IMR-90 (cell line): ENCODE measurements around the gene SRGAP3. TPM values are rescaled to one million over a fixed set of nuclear protein-coding genes. Genes with fewer than 3 reads are reported as not detected.

Source experiments
- ATAC-seq: fragments of 200-7000 bp; cut with Tn5 transposase; 2 replicates; pipeline ENCODE4 v1.9.1; 2020; ENCODE audit warnings: low read depth, mild to moderate bottlenecking, moderate library complexity
- BruUV-seq: library from RNA; stranded (reverse); fragments of 400-500 nt; replicated peaks from 2 replicates; lab custom pipeline; 2021; lab: Mats Ljungman, UMichigan
- CTCF ChIA-PET: fragments of 300-600 bp; formaldehyde crosslinking; extraction: SDS; loops from one replicate; lab custom pipeline; 2021; ENCODE audit warnings: antibody characterized with exemption; lab: Yijun Ruan, JAX
- POLR2A ChIA-PET: fragments of 300-600 bp; sonication (Branson Sonifier 250); formaldehyde crosslinking; loops from one replicate; lab custom pipeline; 2022; ENCODE audit warnings: antibody characterized with exemption; ENCODE audit not compliant: unreplicated experiment; lab: Charles Lee
- DNase-seq: peaks from one replicate; pipeline ENCODE4 v3.0.0; 2013
- H2AFZ ChIP-seq: replicated peaks from 2 replicates; pipeline ENCODE3; 2013; ENCODE audit warnings: low read length, mild to moderate bottlenecking; ENCODE audit not compliant: poor library complexity
- H2AK5ac ChIP-seq: 2 replicates; pipeline ENCODE4 v1.6.1; 2013; ENCODE audit warnings: low read depth, low read length, inconsistent platforms
- H2AK9ac ChIP-seq: replicated peaks from 2 replicates; pipeline ENCODE3; 2013; ENCODE audit warnings: mild to moderate bottlenecking, low read depth, low read length, moderate library complexity; ENCODE audit not compliant: poor library complexity
- H2BK120ac ChIP-seq: 2 replicates; pipeline ENCODE4 v1.6.1; 2013; ENCODE audit warnings: low read depth, low read length, inconsistent platforms
- H2BK15ac ChIP-seq: 3 replicates; pipeline ENCODE4 v1.6.1; 2013; ENCODE audit warnings: low read depth, low read length, inconsistent platforms
- H2BK20ac ChIP-seq: 2 replicates; pipeline ENCODE4 v1.6.1; 2013; ENCODE audit warnings: low read depth, mild to moderate bottlenecking, inconsistent platforms, low read length, moderate library complexity
- H2BK5ac ChIP-seq: 2 replicates; pipeline ENCODE4 v1.6.1; 2013; ENCODE audit warnings: mild to moderate bottlenecking, low read depth, low read length, inconsistent platforms; ENCODE audit not compliant: poor library complexity, severe bottlenecking
- H3K14ac ChIP-seq: replicated peaks from 2 replicates; pipeline ENCODE4 v1.6.1; 2013; ENCODE audit warnings: low read depth, low read length, inconsistent platforms
- H3K18ac ChIP-seq: 2 replicates; pipeline ENCODE4 v1.6.1; 2013; ENCODE audit warnings: low read depth, low read length, control low read depth
- H3K23ac ChIP-seq: 2 replicates; pipeline ENCODE4 v1.6.1; 2013; ENCODE audit warnings: low read depth, low read length, inconsistent platforms
- H3K27ac ChIP-seq: 2 replicates; pipeline ENCODE4 v1.5.1; 2013; ENCODE audit warnings: mild to moderate bottlenecking, control low read depth, low read length; ENCODE audit not compliant: insufficient read depth
- H3K27me3 ChIP-seq: 2 replicates; pipeline ENCODE4 v1.6.1; 2013; ENCODE audit warnings: low read length; ENCODE audit not compliant: control insufficient read depth, insufficient read depth
- H3K36me3 ChIP-seq: 2 replicates; pipeline ENCODE4 v1.6.1; 2013; ENCODE audit warnings: low read length, mixed read lengths; ENCODE audit not compliant: control insufficient read depth, insufficient read depth
- H3K4ac ChIP-seq: 2 replicates; pipeline ENCODE4 v1.6.1; 2013; ENCODE audit warnings: low read depth, low read length, inconsistent platforms
- H3K4me1 ChIP-seq: 2 replicates; pipeline ENCODE4 v1.6.1; 2013; ENCODE audit warnings: low read length, mixed read lengths; ENCODE audit not compliant: control insufficient read depth, insufficient read depth
- H3K4me2 ChIP-seq: 2 replicates; pipeline ENCODE4 v1.6.1; 2013; ENCODE audit warnings: low read depth, mild to moderate bottlenecking, control low read depth, low read length, moderate library complexity
- H3K4me3 ChIP-seq: 2 replicates; pipeline ENCODE4 v1.5.1; 2013; ENCODE audit warnings: low read depth, mild to moderate bottlenecking, control low read depth, low read length, moderate library complexity; ENCODE audit not compliant: insufficient read depth
- H3K56ac ChIP-seq: 2 replicates; pipeline ENCODE4 v1.6.1; 2013; ENCODE audit warnings: low read length, inconsistent platforms; ENCODE audit not compliant: insufficient read depth; ENCODE audit errors: extremely low read depth
- H3K79me1 ChIP-seq, 2 experiments: 2 replicates each; pipeline ENCODE4 v1.6.1; 2013; ENCODE audit warnings: low read length in 2 of 2, inconsistent platforms in 1 of 2, low read depth in 1 of 2
- H3K9ac ChIP-seq: 2 replicates; pipeline ENCODE4 v1.6.1; 2013; ENCODE audit warnings: low read depth, low read length, control low read depth
- H3K9me1 ChIP-seq: 2 replicates; pipeline ENCODE4 v1.6.1; 2013; ENCODE audit warnings: low read length, inconsistent platforms; ENCODE audit not compliant: insufficient read depth
- H3K9me3 ChIP-seq: 2 replicates; pipeline ENCODE4 v1.6.1; 2013; ENCODE audit warnings: low read length; ENCODE audit not compliant: control insufficient read depth, insufficient read depth
- H4K20me1 ChIP-seq: 2 replicates; pipeline ENCODE4 v1.6.1; 2013; ENCODE audit warnings: low read length, inconsistent platforms; ENCODE audit not compliant: insufficient read depth
- H4K5ac ChIP-seq: 2 replicates; pipeline ENCODE4 v1.6.1; 2013; ENCODE audit warnings: mild to moderate bottlenecking, low read depth, low read length, control low read depth
- H4K8ac ChIP-seq, 2 experiments: 2 replicates each; pipeline ENCODE4 v1.6.1; 2013; ENCODE audit warnings: low read depth in 2 of 2, low read length in 2 of 2, control low read depth in 1 of 2, inconsistent platforms in 1 of 2
- H4K91ac ChIP-seq: 2 replicates; pipeline ENCODE4 v1.6.1; 2013; ENCODE audit warnings: low read depth, low read length, inconsistent platforms; ENCODE audit not compliant: insufficient read depth
- BHLHE40 ChIP-seq: fragments of 150-350 bp; IDR thresholded peaks from 2 replicates; pipeline ENCODE4 v1.6.1; 2016; ENCODE audit warnings: mild to moderate bottlenecking, low read depth, low read length
- CEBPB ChIP-seq: IDR thresholded peaks from 2 replicates; pipeline ENCODE4 v1.6.1; 2012; ENCODE audit warnings: low read depth, low read length, improper control_type of control experiment
- CHD1 ChIP-seq: IDR thresholded peaks from 2 replicates; pipeline ENCODE4 v1.6.1; 2012; ENCODE audit warnings: low read depth, low read length, improper control_type of control experiment
- CTCF ChIP-seq: conservative IDR thresholded peaks from 2 replicates; pipeline ENCODE4 v1.5.1; 2012; ENCODE audit warnings: mild to moderate bottlenecking, low read depth, low read length, improper control_type of control experiment
- ELK1 ChIP-seq: fragments of 150-350 bp; IDR thresholded peaks from 2 replicates; pipeline ENCODE4 v1.6.1; 2016; ENCODE audit warnings: low read depth, mild to moderate bottlenecking, low read length, moderate library complexity, borderline replicate concordance
- FOS ChIP-seq: fragments of 150-350 bp; IDR thresholded peaks from 2 replicates; pipeline ENCODE4 v1.6.1; 2016; ENCODE audit warnings: low read depth, low read length
- MAFK ChIP-seq: IDR thresholded peaks from 2 replicates; pipeline ENCODE4 v1.6.1; 2012; ENCODE audit warnings: low read depth, low read length, improper control_type of control experiment
- MXI1 ChIP-seq: IDR thresholded peaks from 2 replicates; pipeline ENCODE4 v1.6.1; 2012; ENCODE audit warnings: low read depth, mild to moderate bottlenecking, low read length, moderate library complexity, borderline replicate concordance
- NFE2L2 ChIP-seq: fragments of 150-350 bp; IDR thresholded peaks from 2 replicates; pipeline ENCODE4 v1.6.1; 2016; ENCODE audit warnings: low read depth, mild to moderate bottlenecking, low read length
- POLR2A ChIP-seq: IDR thresholded peaks from 2 replicates; pipeline ENCODE4 v1.6.1; 2012; ENCODE audit warnings: mild to moderate bottlenecking, low read depth, low read length
- RCOR1 ChIP-seq: IDR thresholded peaks from 2 replicates; pipeline ENCODE4 v1.6.1; 2012; ENCODE audit warnings: mild to moderate bottlenecking, low read length, improper control_type of control experiment; ENCODE audit not compliant: insufficient replicate concordance
- RFX5 ChIP-seq: IDR thresholded peaks from 2 replicates; pipeline ENCODE4 v1.8.0; 2012; ENCODE audit warnings: low read depth, mild to moderate bottlenecking, low read length, moderate library complexity
- SMC3 ChIP-seq: fragments of 150-350 bp; IDR thresholded peaks from 2 replicates; pipeline ENCODE4 v1.6.1; 2016; ENCODE audit warnings: low read depth, mild to moderate bottlenecking, antibody characterized with exemption, low read length, moderate library complexity
- USF2 ChIP-seq: fragments of 150-350 bp; IDR thresholded peaks from 2 replicates; pipeline ENCODE4 v1.6.1; 2017; ENCODE audit warnings: mild to moderate bottlenecking, antibody characterized with exemption, low read length, low read depth
- WGBS, 2 experiments: methylation state at CpG; one replicate each; pipeline versions ENCODE4 v1.1.5 to v1.1.7; 2013; ENCODE audit warnings: missing lambda C conversion rate in 2 of 2; ENCODE audit not compliant: insufficient read length in 1 of 2; ENCODE audit errors: extremely low coverage in 2 of 2; 5-methylcytosine and 5-hydroxymethylcytosine counted together
- dilution Hi-C: fragments of 300-500 bp; cut with HindIII; formaldehyde crosslinking; loops from one replicate; pipeline ENCODE4 v1.14.3; 2018; ENCODE audit warnings: low sequenced_read_pairs; ENCODE audit not compliant: unreplicated experiment
- in situ Hi-C: fragments of 300-500 bp; cut with MboI; formaldehyde crosslinking; loops from 3 replicates; pipeline ENCODE4 v1.14.3; 2019; ENCODE audit warnings: low sequenced_read_pairs, inconsistent platforms, mixed read lengths
- intact Hi-C: fragments of 100-400 bp; cut with micrococcal nuclease; formaldehyde crosslinking; loops from 2 replicates; pipeline ENCODE4 v1.10.0; 2022
- polyA plus RNA-seq, 3 experiments: library from polyadenylated mRNA; depleted of rRNA; stranded (reverse); fragments of >200 nt; gene quantifications; 2 replicates each; pipeline ENCODE4 v1.2.3, GENCODE V29; 2012; ENCODE audit warnings: low replicate concordance in 1 of 3
- total RNA-seq: library from RNA; depleted of rRNA; stranded (reverse); fragments of >200 nt; gene quantifications from 2 replicates; pipeline ENCODE4 v1.2.3, GENCODE V29; 2012

Gene SRGAP3
- total and polyA plus RNA-seq, 2 of the 4 experiments (the other 2 are of a cell fraction), result 0.68 to 1.4 TPM

GRCh38 chr3:9247941-9248521, 1.4 kb downstream of the SRGAP3 start:
- Histone ChIP-seq H3K4me3 (no peak overlapping the region), H2AFZ (no peak overlapping the region)
- no peak for ATAC-seq

More at GRCh38 chr3:9247941-9248521, 1.4 kb downstream of the SRGAP3 start:
- Histone ChIP-seq H3K4me2 (peak overlapping the region; percentile 93; the same call in 1 of the 2 replicates), H3K9ac (no peak overlapping the region), H3K56ac (no peak overlapping the region), H2BK20ac (no peak overlapping the region), H3K18ac (no peak overlapping the region), H2AK5ac (no peak overlapping the region), H2BK120ac (no peak overlapping the region), H3K23ac (no peak overlapping the region), H3K9me3 (no peaks in the 10 kb centered on the region), H3K27me3 (peaks cover 14% of the 10 kb centered on the region), H3K4ac (no peak overlapping the region), H4K20me1 (no peaks in the 10 kb centered on the region), H3K36me3 (no peaks in the 10 kb centered on the region), H3K9me1 (no peaks in the 10 kb centered on the region), H4K5ac (no peak overlapping the region), H4K8ac (no peak overlapping the region), H3K14ac (no peak overlapping the region), H3K79me1 (no peaks in the 10 kb centered on the region), H3K27ac (no peak overlapping the region), H2AK9ac (peak overlapping the region; percentile 35), H4K91ac (no peak overlapping the region), H2BK5ac (no peak overlapping the region), H2BK15ac (no peak overlapping the region), H3K4me1 (no peaks in the 10 kb centered on the region)
- dilution Hi-C loops (no loop called here), in situ Hi-C loops (no loop called here), intact Hi-C loops (no loop called here)
- CTCF ChIA-PET, result no interaction called here
- POLR2A ChIA-PET, result no interaction called here
- no peak for DNase-seq
- no TSS peak for BruUV-seq
- 38% methylated on average over 7 of the region's 19 CpGs; no CpG with 5 or more reads in 1 of the 2 experiments for WGBS, 2 experiments
- TF ChIP-seq CTCF (no peak), ELK1 (no peak), RCOR1 (no peak), MAFK (no peak), RFX5 (no peak), NFE2L2 (no peak), MXI1 (no peak), FOS (no peak), CEBPB (no peak), USF2 (no peak), POLR2A (no peak), CHD1 (no peak), SMC3 (no peak), BHLHE40 (no peak)
